NCI-H2171 (cell line): Measurements from ENCODE around the gene SARS1.
"Not testable (repeated sequence)": the region's sequence is repeated elsewhere in the genome, so short reads cannot be mapped to it uniquely, and the experiment has no call there.

Experiments
- DNase-seq: peaks from one replicate; lab custom pipeline; 2025; lab: John Stamatoyannopoulos, UW

SARS1 gene

GRCh38 chr1:109193653-109194590 lies 19.8 kb upstream of the SARS1 start:
- peak; percentile 24 for DNase-seq

- no peak for DNase-seq
Measured at GRCh38 chr1:109197158-109198042, 16.3 kb upstream of the SARS1 start.

GRCh38 chr1:109198043-109198695 lies 15.5 kb upstream of the SARS1 start:
- DNase-seq = no peak

GRCh38 chr1:109198745-109199144 lies 15.0 kb upstream of the SARS1 start:
- DNase-seq = no peak

- DNase-seq = no peak
Measured at GRCh38 chr1:109199710-109200109, 14.0 kb upstream of the SARS1 start.

DNA sequence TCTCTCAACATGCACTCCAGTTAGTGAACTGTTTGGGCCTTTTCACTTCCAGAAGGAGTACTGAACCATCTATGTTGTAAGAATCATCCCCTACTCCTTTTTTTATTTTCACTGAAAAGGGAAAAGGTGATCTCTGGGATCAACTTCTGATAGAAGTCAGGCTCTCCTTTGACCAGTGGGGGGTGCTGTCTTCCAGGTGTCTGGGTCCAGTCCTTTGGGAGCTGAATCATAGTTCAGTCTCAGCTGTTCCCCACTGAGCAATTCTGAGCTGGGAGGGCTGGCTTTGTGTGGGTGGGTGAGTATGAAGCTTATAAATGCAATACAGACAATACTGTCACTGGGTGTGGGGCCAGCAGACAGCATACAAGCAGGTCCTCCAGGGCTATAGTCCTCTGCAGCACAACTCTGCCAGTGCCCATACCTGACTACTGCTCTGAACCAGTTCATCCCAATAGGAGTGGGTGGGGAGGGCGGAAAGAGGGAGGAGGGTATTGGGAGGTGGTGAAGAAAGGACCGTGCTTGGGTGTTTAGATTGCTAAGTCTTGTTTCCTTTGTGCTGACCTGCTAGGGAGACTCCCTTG lies 12.5 kb upstream of the SARS1 start:
- DNase-seq = peak; percentile 7

DNA sequence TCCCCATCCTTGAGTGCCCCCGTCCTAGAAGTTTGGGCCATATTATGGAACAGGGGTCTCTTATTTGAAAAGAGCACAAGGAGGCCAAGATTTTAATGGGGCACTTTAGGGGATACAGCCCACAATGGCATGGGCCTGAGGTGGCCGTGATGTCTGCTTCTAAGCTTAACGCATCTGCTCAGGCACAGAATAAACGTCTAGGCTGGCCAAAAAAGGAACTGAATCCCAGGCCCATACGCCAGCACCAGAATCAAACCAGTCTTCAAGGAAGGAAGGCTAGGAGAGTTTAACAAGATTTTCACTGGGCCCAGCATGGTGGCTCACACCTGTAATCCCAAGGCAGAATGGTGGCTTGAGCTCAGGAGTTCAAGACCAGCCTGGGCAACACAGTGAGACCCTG lies 9.2 kb upstream of the SARS1 start:
- no peak for DNase-seq

- DNase-seq = no peak
Measured at GRCh38 chr1:109206339-109206738, 7.4 kb upstream of the SARS1 start.

DNA sequence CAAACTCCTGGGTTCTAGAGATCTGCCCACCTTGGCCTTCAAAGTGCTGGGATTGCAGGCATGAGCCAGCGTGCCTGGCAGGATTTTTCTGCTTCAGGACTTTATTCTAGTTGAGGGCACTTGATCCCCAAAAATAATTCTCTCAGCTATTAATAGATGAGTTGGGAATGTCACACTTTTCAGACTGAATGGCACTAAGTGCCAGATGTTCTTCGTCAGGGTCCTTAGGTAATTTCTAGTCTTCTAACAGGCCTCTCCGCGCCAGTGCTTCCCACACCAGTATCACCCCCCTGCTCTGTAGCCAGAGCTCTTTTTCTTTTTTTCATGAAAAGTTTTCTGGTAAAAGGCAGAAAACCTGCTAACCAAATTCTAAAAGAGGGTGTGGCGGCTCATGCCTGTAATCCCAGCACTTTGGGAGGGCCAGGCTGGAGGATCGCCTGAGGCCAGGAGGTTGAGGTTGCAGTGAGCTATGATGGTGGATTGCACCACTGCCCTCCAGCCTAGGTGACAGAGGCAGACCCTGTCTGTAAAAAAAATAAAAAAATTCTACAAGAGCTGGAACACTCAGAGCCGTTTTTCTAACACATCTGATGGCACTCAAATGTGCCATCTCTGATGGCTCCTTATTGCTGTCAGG lies 6.1 kb upstream of the SARS1 start:
- no peak for DNase-seq

- no peak for DNase-seq
Measured at GRCh38 chr1:109208394-109208793, 5.3 kb upstream of the SARS1 start.

GRCh38 chr1:109208836-109209463 lies 4.8 kb upstream of the SARS1 start:
- no peak for DNase-seq

GRCh38 chr1:109210058-109210457 lies 3.7 kb upstream of the SARS1 start:
- peak; percentile 28 for DNase-seq

DNA sequence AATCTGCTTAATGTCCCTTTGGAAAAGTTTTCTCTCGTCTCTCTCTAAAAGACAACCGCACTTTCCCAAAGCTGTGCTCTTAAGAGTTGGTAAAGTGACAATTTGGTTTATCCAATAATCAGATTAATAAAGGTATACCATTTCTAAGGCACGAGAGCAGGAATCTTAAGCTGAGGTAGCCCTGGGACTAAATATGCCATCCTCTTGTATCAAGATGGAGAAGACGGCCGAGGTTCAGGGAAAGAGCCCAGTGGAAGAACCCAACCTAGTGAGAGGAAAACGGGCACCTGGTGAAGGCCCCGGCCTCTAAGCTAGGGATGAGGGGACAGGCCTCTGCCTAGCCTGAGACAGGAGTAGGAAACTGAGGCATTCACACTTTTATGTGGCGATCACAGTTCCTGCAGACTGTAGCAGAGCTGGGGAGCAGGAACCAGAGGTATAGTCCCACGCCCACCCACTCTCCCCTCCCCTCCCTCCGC lies 334 bp upstream of the SARS1 start:
- no peak for DNase-seq

GRCh38 chr1:109214695-109215623 lies 1.2 kb downstream of the SARS1 start:
- DNase-seq = peak; percentile 60

- no peak for DNase-seq
Measured at GRCh38 chr1:109216662-109217061, 2.9 kb downstream of the SARS1 start.

GRCh38 chr1:109218516-109218915 lies 4.8 kb downstream of the SARS1 start:
- DNase-seq = no peak

- not testable (repeated sequence) for DNase-seq
Measured at GRCh38 chr1:109221201-109221600, 7.5 kb downstream of the SARS1 start.

GRCh38 chr1:109225308-109225707 lies 11.6 kb downstream of the SARS1 start:
- no peak for DNase-seq

GRCh38 chr1:109225711-109226445 lies 12.2 kb downstream of the SARS1 start:
- DNase-seq = no peak
